Spleen (tissue), 7 donors: Measurements from ENCODE around the gene TRIP6.

Experiments
- POLR2A ChIP-seq, 3 donors: fragments of 450-650 bp; IDR thresholded peaks; one replicate each; pipeline ENCODE4 v1.5.1; 2017; ENCODE audit warnings: antibody characterized with exemption in 3 of 3, mild to moderate bottlenecking in 1 of 3
- TF ChIP-seq, protein P1 (sequence below), 11 experiments: fragments of 200-600 bp in 7 of 11; fragments of 450-650 bp in 4 of 11; sonication (generic) in 4 of 11; IDR thresholded peaks in 8 of 11; conservative IDR thresholded peaks in 3 of 11; 1 replicate in 7 of 11; 2 replicates in 4 of 11; pipeline versions ENCODE4 v1.4.0 to v1.8.0; 2016 to 2021; ENCODE audit warnings: antibody characterized with exemption in 11 of 11, inconsistent platforms in 4 of 11, mild to moderate bottlenecking in 1 of 11
- donor health status: DM: no; HTN: no; CAD: no; lungs with moderate emphysema.
- donor health status: DM: no; HTN: no; CAD: no.
- donor health status: DM: no; HTN: no; CAD: no.

GRCh38 chr7:100882201-100882600, 15.0 kb downstream of the TRIP6 start:
- TF ChIP-seq, protein P1, sequence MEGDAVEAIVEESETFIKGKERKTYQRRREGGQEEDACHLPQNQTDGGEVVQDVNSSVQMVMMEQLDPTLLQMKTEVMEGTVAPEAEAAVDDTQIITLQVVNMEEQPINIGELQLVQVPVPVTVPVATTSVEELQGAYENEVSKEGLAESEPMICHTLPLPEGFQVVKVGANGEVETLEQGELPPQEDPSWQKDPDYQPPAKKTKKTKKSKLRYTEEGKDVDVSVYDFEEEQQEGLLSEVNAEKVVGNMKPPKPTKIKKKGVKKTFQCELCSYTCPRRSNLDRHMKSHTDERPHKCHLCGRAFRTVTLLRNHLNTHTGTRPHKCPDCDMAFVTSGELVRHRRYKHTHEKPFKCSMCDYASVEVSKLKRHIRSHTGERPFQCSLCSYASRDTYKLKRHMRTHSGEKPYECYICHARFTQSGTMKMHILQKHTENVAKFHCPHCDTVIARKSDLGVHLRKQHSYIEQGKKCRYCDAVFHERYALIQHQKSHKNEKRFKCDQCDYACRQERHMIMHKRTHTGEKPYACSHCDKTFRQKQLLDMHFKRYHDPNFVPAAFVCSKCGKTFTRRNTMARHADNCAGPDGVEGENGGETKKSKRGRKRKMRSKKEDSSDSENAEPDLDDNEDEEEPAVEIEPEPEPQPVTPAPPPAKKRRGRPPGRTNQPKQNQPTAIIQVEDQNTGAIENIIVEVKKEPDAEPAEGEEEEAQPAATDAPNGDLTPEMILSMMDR (IDR thresholded peaks at IDR 0.05 in 8 of 11, conservative IDR thresholded peaks at IDR 0.05 in 3 of 11): no peak
- TF ChIP-seq POLR2A (IDR thresholded peaks at IDR 0.05): no peak
